Fibroblast of pulmonary artery (primary cell): ENCODE data around the gene RPL3.

Source experiments
- DNase-seq: peaks from one replicate; pipeline ENCODE4 v3.0.0-alpha.2; 2010; ENCODE audit warnings: low read depth
- H3K4me3 ChIP-seq: replicated peaks from 2 replicates; pipeline ENCODE4 v1.5.1; 2011; ENCODE audit warnings: low read depth, mild to moderate bottlenecking, control low read depth, low read length, moderate library complexity
- CTCF ChIP-seq: IDR thresholded peaks from 2 replicates; pipeline ENCODE4 v1.5.1; 2011; ENCODE audit warnings: mild to moderate bottlenecking, control low read depth, low read length, inconsistent platforms; ENCODE audit errors: missing control alignments

RPL3 gene

DNA sequence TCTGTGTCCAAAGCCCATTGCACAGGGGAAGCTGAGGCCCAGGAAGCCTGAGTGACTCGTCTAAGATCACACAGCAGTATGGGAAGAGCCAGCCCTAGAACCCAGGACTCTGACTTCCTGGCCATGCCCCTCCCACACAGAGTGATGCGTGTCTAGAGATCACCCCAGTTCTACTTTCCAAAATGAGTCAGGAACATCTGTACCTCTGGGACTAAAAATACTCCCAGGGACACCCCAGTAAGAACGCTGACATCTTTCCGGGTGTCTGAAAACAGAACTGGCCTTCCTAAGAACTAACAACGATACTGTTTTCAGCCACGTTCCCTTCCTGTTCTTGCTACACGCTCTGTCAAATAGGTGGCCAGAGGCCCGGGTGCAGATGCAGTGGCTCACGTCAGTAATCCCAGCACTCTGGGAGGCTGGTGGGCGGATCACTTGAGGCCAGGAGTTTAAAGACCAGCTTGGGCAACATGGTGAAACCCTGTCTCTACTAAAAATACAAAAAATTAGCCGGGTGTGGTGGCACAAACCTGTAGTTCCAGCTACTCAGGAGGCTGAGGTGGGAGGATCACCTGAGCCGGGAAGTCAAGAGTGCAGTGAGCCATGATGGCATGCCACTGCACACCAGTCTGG, 52.9 kb downstream of the RPL3 start:
- no peak overlapping the region for H3K4me3 ChIP-seq
- TF ChIP-seq CTCF = no peak
- DNase-seq = peak; percentile 47

DNA sequence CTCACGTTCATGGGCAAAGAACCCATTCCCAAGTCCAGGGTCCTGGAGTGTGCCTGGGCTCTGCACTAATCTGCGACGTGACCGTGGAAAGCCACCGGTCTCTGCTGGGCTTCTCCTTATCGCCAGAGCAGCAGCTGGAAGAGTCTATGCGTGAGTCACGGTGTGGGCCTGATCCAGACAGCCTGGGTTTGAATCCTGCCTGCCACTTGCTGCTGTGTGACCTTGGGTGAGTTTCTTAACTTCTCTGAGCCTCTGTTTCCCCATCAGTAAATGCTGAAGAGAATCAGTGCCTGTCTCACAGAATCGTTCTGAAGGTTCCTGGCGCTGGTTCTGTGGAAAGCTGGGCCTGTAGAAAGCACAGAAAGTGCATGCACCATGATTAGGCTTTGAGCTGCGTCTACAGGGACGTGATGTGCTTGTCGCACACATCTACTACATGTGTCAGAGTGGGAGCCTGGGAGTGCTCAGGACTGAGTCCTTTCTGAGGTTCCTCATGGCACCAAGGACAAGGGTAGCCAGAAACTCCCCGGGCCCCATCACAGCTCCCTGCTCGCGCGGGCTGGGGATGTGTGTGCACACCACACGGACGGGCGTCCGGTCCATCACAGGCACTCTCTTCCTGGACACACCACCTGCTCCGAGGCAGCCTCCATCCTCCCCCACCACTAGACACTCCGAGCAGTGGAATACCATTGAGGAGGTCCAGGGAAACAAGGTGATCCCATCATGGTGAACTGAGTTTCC, 54.1 kb downstream of the RPL3 start:
- TF ChIP-seq CTCF = no peak
- no peak for DNase-seq
- H3K4me3 ChIP-seq = no peak overlapping the region

DNA sequence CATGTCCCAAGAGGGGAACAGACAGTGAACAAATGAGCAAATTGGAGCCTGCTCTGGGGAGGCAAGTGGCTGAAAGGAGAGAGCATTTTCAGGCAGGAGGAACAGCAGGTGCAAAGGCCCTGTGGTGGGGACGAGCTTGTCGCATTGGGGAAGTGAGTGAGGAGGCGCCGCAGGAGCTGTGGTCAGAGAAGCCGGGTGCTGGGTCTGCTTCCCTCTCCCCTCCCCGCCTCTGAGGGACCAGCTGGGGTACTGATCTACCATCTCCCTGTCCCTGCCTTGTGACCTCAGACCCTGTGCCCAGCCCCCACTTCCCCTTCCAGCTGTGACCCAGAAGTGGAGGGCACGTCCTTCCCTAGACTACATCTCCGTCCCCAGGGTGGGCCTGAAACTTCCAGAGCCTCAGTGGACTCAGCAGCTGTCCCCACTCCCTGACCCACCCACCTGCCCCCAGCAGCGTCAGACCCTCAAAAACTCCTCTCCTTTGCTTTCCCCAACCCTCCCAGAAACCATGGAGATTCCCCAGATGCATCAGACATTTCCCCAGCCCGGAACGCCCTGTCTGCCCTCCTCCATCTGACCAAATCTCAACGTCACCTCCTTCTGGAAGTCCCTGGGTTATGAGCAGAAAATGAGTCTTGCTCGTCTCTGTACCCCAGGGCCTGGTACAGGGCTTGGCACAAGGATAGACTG, 54.9 kb downstream of the RPL3 start:
- TF ChIP-seq CTCF = no peak
- DNase-seq = no peak

DNA sequence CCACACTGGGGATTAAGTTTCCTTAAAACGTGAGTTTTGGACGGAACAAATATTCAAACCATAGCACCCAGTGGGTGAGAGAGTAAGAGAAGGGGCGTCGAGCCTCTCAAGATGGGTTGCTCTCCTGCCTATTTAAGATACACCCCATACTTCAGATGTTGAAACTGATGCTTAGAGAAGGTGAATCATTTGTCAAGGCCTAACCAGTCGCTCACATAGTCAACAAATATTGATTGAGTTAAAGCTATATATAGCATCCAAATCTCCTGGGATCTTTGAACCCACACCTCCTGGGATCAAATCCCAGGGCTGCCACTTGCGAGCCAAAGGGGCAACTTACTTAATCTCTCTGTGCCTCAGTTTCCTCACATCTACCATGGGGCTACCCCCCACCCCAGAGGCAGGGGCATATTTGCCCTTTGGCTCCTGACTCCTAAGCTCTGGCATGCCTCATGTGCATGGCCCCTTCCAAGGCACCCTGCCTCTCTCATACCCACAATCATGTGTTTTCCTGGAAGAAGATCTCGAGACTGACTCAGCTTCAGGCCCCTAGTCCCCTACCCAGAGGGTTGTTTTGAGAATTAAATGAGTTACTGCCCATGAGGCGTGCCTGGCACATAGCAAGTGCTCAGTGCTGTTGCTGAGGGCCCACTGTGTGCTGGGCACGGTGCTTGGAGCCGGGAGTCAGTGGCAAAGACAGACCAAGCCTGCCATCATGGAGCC, 55.6 kb downstream of the RPL3 start:
- no peak for DNase-seq
- no peak for TF ChIP-seq CTCF
- H3K4me3 ChIP-seq = no peak overlapping the region

More for the DNA sequence above, 54.9 kb downstream of the RPL3 start:
- no peak overlapping the region for H3K4me3 ChIP-seq
